Esophagus muscularis mucosa (tissue), 4 donors: ENCODE results near the gene ABCC4.

Experiments used
- EP300 ChIP-seq: sonication (generic); formaldehyde crosslinking; IDR thresholded peaks from one replicate; pipeline ENCODE4 v1.6.1; 2017; ENCODE audit warnings: antibody characterized with exemption
- POLR2A ChIP-seq: fragments of 450-650 bp; IDR thresholded peaks from one replicate; pipeline ENCODE4 v1.6.1; 2017; ENCODE audit warnings: antibody characterized with exemption, moderate library complexity, mild to moderate bottlenecking, low read depth
- TF ChIP-seq, protein P1 (sequence below), 3 experiments: fragments of 200-600 bp in 2 of 3; fragments of 450-650 bp in 1 of 3; sonication (generic) in 2 of 3; IDR thresholded peaks; one replicate each; pipeline ENCODE4 v1.5.1; 2017 to 2019; ENCODE audit warnings: antibody characterized with exemption in 3 of 3, mild to moderate bottlenecking in 2 of 3, moderate library complexity in 1 of 3

DNA sequence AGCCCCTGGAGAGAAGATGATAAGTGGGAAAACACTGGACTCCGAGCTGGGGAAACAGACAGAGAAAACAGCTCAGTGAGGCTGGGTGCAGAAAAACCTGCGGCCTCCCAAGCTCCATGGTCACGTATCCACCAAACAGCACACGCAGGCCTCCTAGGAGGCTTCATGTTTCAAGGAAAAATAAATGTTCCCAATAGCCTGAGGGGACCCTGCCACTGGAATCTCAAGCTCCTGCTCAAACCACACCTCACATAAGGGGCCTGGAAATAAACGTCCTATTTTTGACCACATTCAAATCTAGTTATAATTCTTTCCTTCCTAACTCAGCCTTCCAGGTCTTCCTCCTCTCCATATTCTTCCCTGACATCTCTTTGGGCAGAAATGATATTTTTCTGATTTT is 225.7 kb downstream of the ABCC4 start:
- TF ChIP-seq, protein P1, sequence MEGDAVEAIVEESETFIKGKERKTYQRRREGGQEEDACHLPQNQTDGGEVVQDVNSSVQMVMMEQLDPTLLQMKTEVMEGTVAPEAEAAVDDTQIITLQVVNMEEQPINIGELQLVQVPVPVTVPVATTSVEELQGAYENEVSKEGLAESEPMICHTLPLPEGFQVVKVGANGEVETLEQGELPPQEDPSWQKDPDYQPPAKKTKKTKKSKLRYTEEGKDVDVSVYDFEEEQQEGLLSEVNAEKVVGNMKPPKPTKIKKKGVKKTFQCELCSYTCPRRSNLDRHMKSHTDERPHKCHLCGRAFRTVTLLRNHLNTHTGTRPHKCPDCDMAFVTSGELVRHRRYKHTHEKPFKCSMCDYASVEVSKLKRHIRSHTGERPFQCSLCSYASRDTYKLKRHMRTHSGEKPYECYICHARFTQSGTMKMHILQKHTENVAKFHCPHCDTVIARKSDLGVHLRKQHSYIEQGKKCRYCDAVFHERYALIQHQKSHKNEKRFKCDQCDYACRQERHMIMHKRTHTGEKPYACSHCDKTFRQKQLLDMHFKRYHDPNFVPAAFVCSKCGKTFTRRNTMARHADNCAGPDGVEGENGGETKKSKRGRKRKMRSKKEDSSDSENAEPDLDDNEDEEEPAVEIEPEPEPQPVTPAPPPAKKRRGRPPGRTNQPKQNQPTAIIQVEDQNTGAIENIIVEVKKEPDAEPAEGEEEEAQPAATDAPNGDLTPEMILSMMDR (IDR thresholded peaks at IDR 0.05) = no peak
- TF ChIP-seq POLR2A (no peak), EP300 (no peak)
